NCI-H69 (cell line): Measurements from ENCODE around the gene COL5A3.
A peak's percentile ranks its signal among the peaks of the same experiment; 100 is the strongest.
"Not testable (repeated sequence)": the region's sequence is repeated elsewhere in the genome, so short reads cannot be mapped to it uniquely, and the experiment has no call there.

Source experiments
- DNase-seq: peaks from one replicate; lab custom pipeline; 2025; lab: John Stamatoyannopoulos, UW

COL5A3 gene

GRCh38 chr19:9970481-9970880, 39.8 kb downstream of the COL5A3 start:
- DNase-seq, result no peak

DNA sequence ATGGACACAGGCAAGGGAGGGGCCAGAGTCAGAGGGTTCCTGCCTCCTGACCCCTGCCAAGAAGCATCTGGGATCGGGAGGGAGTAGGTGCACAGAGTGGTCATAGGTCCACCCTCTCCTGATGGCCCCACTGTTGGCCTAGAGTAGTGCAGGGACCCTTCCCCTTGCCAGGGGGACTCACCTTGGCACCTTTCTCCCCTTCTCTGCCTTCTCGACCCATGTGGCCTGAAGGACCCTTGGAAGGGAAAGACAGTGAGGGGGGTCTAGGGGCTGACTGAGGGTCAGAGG, 40.7 kb downstream of the COL5A3 start:
- no peak for DNase-seq

- DNase-seq, result no peak
Measured at GRCh38 chr19:9968820-9969687, 41.2 kb downstream of the COL5A3 start.

- DNase-seq, result no peak
Measured at GRCh38 chr19:9967326-9967725, 43.0 kb downstream of the COL5A3 start.

DNA sequence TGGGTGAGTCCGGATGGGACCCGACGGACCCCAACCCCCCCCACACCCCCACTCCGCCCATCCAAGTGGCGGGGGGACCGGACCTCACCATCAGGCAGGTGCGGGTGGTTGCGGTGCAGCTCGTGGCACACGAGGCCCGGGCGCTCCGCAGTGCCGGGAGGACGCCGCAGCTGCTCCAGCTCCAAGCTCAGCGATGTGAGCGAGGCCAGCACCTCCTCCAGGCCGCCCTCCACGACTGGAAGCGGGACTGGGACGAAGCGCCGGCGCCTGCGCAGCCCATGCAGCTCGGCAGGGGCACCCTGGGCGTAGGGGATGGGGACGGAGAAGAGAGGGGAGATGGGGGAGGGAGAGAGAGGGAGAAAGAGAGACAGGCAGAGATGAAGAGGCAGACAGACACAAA, 43.9 kb downstream of the COL5A3 start:
- no peak for DNase-seq

- no peak for DNase-seq
Measured at GRCh38 chr19:9966024-9966423, 44.3 kb downstream of the COL5A3 start.

DNA sequence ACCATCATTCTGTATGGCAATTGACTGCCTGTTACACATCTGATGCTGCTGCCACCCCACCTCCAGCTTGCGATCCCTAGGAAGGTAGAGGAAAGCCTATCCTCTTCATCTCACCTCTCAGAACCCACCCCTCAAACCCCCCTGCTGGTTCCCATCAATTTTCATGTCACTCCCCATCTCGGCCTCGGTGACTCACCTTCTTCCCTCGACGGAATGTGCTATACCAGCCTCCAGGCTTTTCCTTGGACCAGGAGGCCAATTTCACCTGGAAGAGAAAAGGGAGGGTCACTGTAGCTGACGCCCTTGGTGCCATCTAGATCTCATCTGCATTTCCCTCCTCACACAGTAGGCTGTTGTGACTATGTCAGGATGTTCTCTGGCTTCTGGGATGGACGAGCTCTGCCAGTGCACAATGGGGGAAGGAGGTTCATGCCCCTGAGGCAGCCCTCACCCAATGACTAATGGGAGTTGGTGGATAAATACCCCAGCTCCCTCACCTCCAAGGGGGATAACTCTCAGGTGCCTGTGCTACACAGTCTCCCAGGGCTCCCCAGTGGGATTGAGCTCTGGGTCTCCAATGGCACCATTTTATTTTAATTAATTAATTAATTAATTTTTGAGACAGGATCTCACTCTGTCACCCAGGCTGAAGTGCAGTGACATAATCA, 47.5 kb downstream of the COL5A3 start:
- no peak for DNase-seq

DNA sequence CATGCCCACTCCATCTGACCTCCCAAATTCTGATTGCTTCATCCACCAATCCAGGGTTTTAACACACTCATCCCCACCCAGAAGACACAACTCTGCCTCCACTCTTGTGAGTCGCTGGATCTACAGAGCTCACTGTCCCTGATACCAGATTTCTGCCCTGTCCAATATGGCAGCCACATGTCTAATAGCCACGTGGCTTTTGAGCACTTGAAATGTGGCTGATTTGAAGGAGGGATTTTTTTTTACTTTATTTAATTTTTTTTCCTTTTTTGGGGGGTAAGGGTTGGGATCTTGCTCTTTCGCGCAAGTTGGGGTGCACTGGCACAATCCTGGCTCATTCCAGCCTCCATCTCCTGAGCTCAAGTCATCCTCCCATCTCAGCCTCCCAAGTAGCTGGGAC, 49.2 kb downstream of the COL5A3 start:
- DNase-seq, result no peak

- DNase-seq, result no peak
Measured at GRCh38 chr19:9958379-9958821, 51.9 kb downstream of the COL5A3 start.

- no peak for DNase-seq
Measured at GRCh38 chr19:9956956-9957355, 53.3 kb downstream of the COL5A3 start.

GRCh38 chr19:9953802-9954542, 56.3 kb downstream of the COL5A3 start:
- DNase-seq, result peak; percentile 58

DNA sequence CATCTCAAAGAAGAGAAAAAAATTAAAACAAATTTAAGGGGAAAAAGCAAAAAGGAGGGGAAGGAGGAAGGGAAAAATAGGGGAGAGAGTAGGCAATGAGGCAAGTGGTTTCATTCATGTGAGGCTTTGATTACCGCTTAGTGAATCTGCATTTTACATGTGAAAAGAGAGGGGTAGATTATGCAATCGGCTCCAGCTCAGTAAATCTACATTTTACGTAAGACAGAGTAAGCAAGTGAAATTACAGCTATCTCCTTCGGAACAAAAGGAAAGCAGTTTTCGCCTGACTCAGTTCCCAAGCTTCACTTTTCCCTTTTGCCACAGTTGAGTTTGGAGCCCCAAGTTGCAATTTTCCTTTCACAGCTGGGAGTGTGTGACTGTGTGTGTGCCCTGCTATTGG, 58.0 kb downstream of the COL5A3 start:
- DNase-seq, result no peak

GRCh38 chr19:9947441-9947840, 62.9 kb downstream of the COL5A3 start:
- no peak for DNase-seq

- not testable (repeated sequence) for DNase-seq
Measured at GRCh38 chr19:9946528-9947125, 63.7 kb downstream of the COL5A3 start.

DNA sequence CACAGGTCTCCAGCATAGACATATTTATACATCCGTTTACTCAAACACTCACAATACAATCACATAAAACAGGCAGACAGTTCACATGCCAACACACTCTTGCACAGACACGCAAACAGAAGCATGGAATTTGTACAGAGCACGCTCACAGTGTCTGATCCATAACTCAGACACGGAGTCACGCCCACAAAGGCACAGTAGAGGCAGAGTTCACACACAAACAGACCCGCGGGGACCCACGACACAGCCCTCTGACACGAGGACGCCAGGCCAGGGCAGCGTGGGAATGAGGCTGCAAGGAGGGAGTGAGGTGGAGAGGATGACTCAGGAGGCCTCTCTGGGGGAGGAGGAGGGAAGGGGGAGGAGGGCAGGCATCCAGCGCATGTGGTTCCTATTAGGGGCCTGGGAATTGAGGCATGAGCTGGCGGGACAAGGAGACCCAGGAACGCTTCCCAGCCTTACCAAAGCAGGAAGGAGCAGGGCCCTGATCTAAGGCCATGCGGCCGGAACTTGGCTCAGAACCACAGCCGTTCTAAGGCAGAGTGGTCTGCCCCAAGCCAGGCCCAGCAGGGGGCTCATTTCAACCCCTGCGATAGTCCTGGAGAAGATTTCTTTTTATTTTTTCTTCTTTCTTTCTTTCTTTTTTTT, 64.9 kb downstream of the COL5A3 start:
- no peak for DNase-seq

DNA sequence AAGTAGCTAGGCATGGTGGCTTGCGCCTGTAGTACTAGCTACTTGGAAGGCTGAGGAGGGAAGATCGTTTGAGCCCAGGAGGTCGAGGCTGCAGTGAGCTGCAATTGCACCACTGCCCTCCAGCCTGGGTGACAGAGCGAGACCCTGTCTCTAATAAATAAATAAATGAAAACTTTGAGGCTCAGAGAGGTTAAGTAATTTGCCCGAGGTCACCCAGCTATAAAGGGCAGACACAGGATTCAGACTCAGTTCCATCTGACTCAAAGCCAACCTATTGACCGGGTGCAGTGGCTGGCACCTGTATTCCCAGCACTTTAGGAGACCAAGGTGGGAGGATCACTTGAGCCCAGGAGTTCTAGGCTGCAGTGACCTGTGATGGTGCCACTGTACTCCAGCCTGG, 66.6 kb downstream of the COL5A3 start:
- DNase-seq, result no peak

DNA sequence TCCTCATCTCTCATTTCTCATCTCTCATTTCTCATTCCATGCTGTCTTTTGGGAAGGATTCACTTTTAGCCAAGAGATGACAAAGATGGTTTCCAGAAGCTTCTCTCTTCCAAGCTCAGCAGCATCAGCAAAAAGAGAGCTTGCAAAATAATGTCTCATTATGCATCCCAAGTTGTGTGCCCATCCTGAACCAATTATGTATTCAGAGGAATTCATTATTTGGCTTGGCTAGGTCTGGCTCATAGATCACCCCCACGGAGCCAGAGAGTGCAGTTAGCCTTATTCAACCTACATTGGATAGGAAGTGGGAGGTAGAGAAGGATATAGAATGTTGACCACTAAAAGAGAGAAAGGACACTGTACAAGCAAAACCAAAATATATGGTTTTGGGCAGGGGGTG, 68.6 kb downstream of the COL5A3 start:
- no peak for DNase-seq

DNA sequence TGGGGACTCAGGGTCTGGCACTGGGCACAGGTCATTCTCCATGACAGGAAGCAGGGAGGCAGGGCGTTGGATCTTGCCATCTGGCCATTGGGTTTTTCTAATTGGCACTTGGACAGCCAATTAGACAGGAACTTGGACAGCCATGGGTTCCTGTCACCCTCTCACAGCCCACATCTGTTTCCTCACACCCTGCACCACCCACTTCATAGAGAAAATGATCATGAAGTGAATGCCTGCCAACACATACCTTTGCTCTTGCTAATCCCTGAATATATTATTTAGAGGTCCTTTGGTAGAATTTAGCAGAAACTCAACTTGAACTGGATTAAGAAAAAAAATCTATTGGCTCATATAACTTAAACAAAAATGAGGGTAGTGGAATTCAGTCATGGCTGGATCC, 69.1 kb downstream of the COL5A3 start:
- DNase-seq, result no peak

DNA sequence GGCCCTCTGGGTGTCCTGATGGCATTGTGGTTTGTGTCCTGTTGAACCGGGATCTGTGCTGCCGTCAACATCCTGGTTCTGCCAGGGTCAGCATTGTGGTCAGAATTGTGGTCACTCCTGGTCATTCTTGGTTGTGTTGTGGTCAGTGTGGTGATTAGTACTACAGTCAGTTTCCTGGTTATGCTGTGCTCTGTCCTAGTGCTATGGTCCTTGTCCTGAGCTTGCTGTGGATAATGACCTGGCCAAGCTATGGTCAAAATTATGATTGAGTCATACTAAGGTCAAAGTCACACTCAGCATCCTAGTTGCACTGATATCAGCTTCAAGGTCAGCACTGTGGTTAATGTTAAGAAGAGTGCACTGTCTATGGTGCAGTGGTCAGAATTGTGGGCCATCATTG, 69.5 kb downstream of the COL5A3 start:
- DNase-seq, result no peak

DNA sequence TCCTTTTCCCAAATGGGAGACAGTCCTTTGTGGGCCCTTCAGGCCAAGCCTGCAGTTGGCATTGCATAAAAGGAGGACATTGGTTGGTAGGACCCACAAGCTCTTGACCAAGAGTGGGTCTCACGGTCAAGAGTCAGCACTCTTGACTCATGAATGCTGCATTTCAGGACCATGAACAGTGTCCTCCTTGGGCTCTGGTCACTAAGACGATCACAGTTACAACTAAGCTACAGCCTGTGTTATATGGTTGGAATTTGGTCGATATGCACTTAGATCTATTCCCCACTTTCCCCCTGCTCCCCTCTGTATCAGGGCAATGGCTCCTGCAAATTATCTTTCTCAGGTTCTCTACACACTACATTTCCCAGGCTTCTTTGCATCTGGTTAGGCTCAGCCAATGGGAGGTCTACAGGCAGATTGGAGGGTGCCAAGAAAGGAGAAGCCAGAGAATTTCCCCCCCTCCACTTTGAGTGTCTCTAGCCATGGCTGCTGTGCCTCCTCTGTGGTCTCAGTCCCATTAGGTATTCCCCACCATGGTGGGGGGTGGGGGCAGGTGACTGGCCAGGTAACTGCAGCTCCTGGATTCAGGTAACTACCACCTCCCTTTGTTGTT, 70.9 kb downstream of the COL5A3 start:
- no peak for DNase-seq

DNA sequence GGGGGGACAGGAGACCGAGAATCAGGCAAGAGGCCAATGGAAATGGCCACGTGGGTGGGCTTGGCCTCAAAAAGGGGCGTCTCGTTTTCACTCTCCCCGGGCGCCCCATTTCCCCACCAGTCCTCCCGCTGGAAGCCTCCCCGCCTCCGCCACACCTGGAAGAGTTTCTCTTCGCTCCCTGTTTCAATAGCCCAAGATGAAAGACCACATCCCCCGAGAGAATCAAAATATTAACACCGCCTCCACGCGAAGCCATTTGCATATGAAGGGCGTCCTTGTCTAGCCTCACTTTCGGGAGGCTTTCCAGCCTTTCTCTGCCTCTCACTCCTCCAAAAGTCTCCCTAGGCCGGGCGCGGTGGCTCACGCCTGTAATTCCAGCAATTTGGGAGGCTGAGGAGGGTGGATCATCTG, 73.3 kb downstream of the COL5A3 start:
- no peak for DNase-seq
